ENCODE measurements around the gene TNNI3. TPM values are rescaled to one million over a fixed set of nuclear protein-coding genes. Genes with fewer than 3 reads are reported as not detected.

Gene TNNI3
- polyA plus RNA-seq, 4 donors, result 0.59 to 39.7 (median 1.5) TPM

DNA sequence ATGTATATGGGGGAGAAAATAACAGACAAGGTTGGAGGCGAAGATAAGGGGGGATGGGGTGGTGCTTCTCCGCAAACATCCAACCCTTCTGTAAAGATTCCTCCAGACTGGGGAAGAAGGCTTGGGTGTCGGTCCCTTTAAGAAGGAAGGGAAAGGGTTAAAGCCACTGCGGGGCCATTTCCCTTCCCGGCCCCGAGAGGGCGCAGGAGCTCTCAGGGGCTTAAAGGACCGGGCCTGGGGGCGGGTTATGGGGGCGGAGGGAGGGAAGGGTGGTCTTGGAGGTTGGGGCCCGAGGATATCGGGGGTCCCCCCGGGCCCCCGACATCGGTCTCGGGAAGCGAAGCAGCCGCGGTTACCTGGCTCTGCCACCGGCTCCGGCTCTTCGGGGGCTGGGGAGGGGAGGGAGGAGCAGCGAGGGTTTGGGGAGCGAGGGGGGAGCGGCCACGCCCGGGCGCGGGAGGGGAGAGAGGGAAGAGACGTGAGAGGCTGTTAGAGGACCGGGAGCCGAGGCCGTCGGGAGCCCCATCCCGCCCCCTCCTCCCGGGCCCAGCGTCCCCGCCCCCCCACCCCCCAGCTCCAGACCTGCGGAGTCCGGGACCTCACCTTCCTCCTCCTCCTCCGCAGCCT lies 11.3 kb downstream of the TNNI3 start:
- H3K4me3 ChIP-seq (ENCODE audit: low read depth in 1 of 3, low read length in 3 of 3), result no peak overlapping the region
- FAIRE-seq (no peak), DNase-seq (no peak)
- H3K27ac ChIP-seq (ENCODE audit: low read depth in 1 of 3, low read length in 2 of 3), result no peak overlapping the region
- H3K27me3 ChIP-seq (ENCODE audit: control insufficient read depth in 3 of 3, insufficient read depth in 3 of 3, low read length in 3 of 3), result peaks cover 0 to 65% (median 35%) of the 10 kb centered on the region in 3 donors
- 1 to 3% (median 2%) methylated on average over 15 to 41 of the region's 41 CpGs for whole genome bisulfite sequencing, 3 donors
- H3K9me3 ChIP-seq (ENCODE audit: control insufficient read depth in 2 of 2, insufficient read depth in 1 of 2, low read depth in 1 of 2, low read length in 1 of 2), result no peaks in the 10 kb centered on the region
- H3K36me3 ChIP-seq (ENCODE audit: control insufficient read depth in 3 of 3, insufficient read depth in 2 of 3, low read depth in 1 of 3, low read length in 3 of 3), result no peaks in the 10 kb centered on the region
- H3K4me1 ChIP-seq (ENCODE audit: control insufficient read depth in 3 of 3, insufficient read depth in 2 of 3, low read depth in 1 of 3, low read length in 2 of 3), result no peaks in the 10 kb centered on the region

GRCh38 chr19:55145232-55145631 lies 12.3 kb downstream of the TNNI3 start:
- H3K27ac ChIP-seq (ENCODE audit: low read depth in 1 of 3, low read length in 2 of 3), result no peak overlapping the region
- H3K9me3 ChIP-seq (ENCODE audit: control insufficient read depth in 2 of 2, insufficient read depth in 1 of 2, low read depth in 1 of 2, low read length in 1 of 2), result no peaks in the 10 kb centered on the region
- no peak for DNase-seq
- H3K4me1 ChIP-seq (ENCODE audit: control insufficient read depth in 3 of 3, insufficient read depth in 2 of 3, low read depth in 1 of 3, low read length in 2 of 3), result no peaks in the 10 kb centered on the region
- no peak overlapping the region for H3K4me3 ChIP-seq (ENCODE audit: low read depth in 1 of 3, low read length in 3 of 3)
- WGBS, 3 donors, result 14 to 26% (median 24%) methylated on average over 3 of the region's 3 CpGs
- no peak for FAIRE-seq
- H3K36me3 ChIP-seq (ENCODE audit: control insufficient read depth in 3 of 3, insufficient read depth in 2 of 3, low read depth in 1 of 3, low read length in 3 of 3), result no peaks in the 10 kb centered on the region
- H3K27me3 ChIP-seq (ENCODE audit: control insufficient read depth in 3 of 3, insufficient read depth in 3 of 3, low read length in 3 of 3), result peaks cover 0 to 60% (median 35%) of the 10 kb centered on the region in 3 donors

DNA sequence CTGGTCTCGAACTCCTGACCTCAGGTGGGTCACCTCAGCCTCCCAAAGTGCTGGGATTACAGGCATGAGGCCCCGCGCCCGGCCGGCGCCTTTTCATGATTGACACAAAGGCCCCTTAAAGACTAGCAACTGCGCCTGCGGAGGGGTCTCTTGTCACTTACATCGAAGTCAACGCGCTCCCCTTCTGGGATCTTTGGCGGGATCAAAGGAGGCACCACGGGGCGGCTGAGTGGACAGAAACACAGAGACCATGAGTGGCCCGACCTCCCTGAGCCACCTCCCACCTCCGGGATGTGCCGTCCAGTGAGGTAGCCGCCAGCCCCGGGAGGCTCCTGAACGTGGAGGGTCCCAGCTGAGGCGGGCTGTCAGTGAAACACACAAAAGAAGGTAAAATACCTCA lies 15.8 kb downstream of the TNNI3 start:
- H3K4me3 ChIP-seq (ENCODE audit: low read depth in 1 of 3, low read length in 3 of 3), result no peak overlapping the region
- 26 to 35% (median 28%) methylated on average over 20 to 21 of the region's 21 CpGs for WGBS, 3 donors
- no peaks in the 10 kb centered on the region for H3K9me3 ChIP-seq (ENCODE audit: control insufficient read depth in 2 of 2, insufficient read depth in 1 of 2, low read depth in 1 of 2, low read length in 1 of 2)
- H3K4me1 ChIP-seq (ENCODE audit: control insufficient read depth in 3 of 3, insufficient read depth in 2 of 3, low read depth in 1 of 3, low read length in 2 of 3), result no peaks in the 10 kb centered on the region
- FAIRE-seq, result no peak
- DNase-seq, result no peak
- H3K27ac ChIP-seq (ENCODE audit: low read depth in 1 of 3, low read length in 2 of 3), result no peak overlapping the region
- peaks cover 0 to 34% (median 19%) of the 10 kb centered on the region in 3 donors for H3K27me3 ChIP-seq (ENCODE audit: control insufficient read depth in 3 of 3, insufficient read depth in 3 of 3, low read length in 3 of 3)
- no peaks in the 10 kb centered on the region for H3K36me3 ChIP-seq (ENCODE audit: control insufficient read depth in 3 of 3, insufficient read depth in 2 of 3, low read depth in 1 of 3, low read length in 3 of 3)

DNA sequence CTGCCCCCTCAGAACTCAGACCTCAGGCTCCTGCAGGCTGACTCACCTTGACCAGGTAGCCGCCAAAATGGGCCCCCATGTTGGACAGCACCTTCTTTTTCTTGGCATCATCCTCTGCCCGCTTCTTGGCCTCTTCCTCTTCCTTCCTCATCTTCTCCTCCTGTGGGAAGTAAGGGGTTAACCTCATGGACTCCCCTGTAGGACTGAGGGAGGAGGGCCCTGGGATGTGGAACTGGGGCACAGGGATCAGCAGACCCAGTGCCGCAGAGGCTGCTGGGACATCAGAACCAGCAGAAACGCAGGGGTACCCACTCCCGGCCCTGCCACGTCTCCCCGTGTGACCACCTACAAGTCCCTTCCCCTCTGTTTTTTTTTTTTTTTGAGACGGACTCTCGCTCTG lies 19.6 kb downstream of the TNNI3 start:
- 37 to 43% (median 41%) methylated on average over 7 to 9 of the region's 9 CpGs for WGBS, 3 donors
- Histone ChIP-seq H3K9me3 (ENCODE audit: control insufficient read depth in 2 of 2, insufficient read depth in 1 of 2, low read depth in 1 of 2, low read length in 1 of 2) (no peaks in the 10 kb centered on the region), H3K4me1 (ENCODE audit: control insufficient read depth in 3 of 3, insufficient read depth in 2 of 3, low read depth in 1 of 3, low read length in 2 of 3) (no peaks in the 10 kb centered on the region), H3K4me3 (ENCODE audit: low read depth in 1 of 3, low read length in 3 of 3) (no peak overlapping the region), H3K36me3 (ENCODE audit: control insufficient read depth in 3 of 3, insufficient read depth in 2 of 3, low read depth in 1 of 3, low read length in 3 of 3) (no peaks in the 10 kb centered on the region), H3K27ac (ENCODE audit: low read depth in 1 of 3, low read length in 2 of 3) (no peak overlapping the region), H3K27me3 (ENCODE audit: control insufficient read depth in 3 of 3, insufficient read depth in 3 of 3, low read length in 3 of 3) (peaks cover 0 to 5% (median 4%) of the 10 kb centered on the region in 3 donors)
- no peak for DNase-seq
- no peak for FAIRE-seq

- H3K27ac ChIP-seq (ENCODE audit: low read depth in 1 of 3, low read length in 2 of 3), result no peak overlapping the region
- FAIRE-seq (no peak), DNase-seq (no peak)
- 29 to 69% (median 41%) methylated on average over 17 of the region's 17 CpGs for WGBS, 3 donors
- H3K36me3 ChIP-seq (ENCODE audit: control insufficient read depth in 3 of 3, insufficient read depth in 2 of 3, low read depth in 1 of 3, low read length in 3 of 3), result no peaks in the 10 kb centered on the region
- no peaks in the 10 kb centered on the region for H3K4me1 ChIP-seq (ENCODE audit: control insufficient read depth in 3 of 3, insufficient read depth in 2 of 3, low read depth in 1 of 3, low read length in 2 of 3)
- no peak overlapping the region for H3K4me3 ChIP-seq (ENCODE audit: low read depth in 1 of 3, low read length in 3 of 3)
- H3K27me3 ChIP-seq (ENCODE audit: control insufficient read depth in 3 of 3, insufficient read depth in 3 of 3, low read length in 3 of 3), result peaks cover 0 to 1% (median 0%) of the 10 kb centered on the region in 3 donors
- no peaks in the 10 kb centered on the region for H3K9me3 ChIP-seq (ENCODE audit: control insufficient read depth in 2 of 2, insufficient read depth in 1 of 2, low read depth in 1 of 2, low read length in 1 of 2)
Measured at GRCh38 chr19:55136399-55137102, 21.0 kb downstream of the TNNI3 start.

- H3K27me3 ChIP-seq (ENCODE audit: control insufficient read depth in 3 of 3, insufficient read depth in 3 of 3, low read length in 3 of 3), result peaks cover 0 to 3% (median 0%) of the 10 kb centered on the region in 3 donors
- WGBS, 3 donors, result 2 to 8% (median 6%) methylated on average over 2 of the region's 3 CpGs
- DNase-seq, result no peak
Measured at GRCh38 chr19:55134736-55135135, 22.8 kb downstream of the TNNI3 start.

GRCh38 chr19:55133639-55134444 lies 23.7 kb downstream of the TNNI3 start:
- 40 to 57% (median 43%) methylated on average over 25 of the region's 25 CpGs for WGBS, 3 donors
- H3K36me3 ChIP-seq (ENCODE audit: control insufficient read depth in 3 of 3, insufficient read depth in 2 of 3, low read depth in 1 of 3, low read length in 3 of 3), result no peaks in the 10 kb centered on the region

More at GRCh38 chr19:55134736-55135135, 22.8 kb downstream of the TNNI3 start:
- no peaks in the 10 kb centered on the region for H3K36me3 ChIP-seq (ENCODE audit: control insufficient read depth in 3 of 3, insufficient read depth in 2 of 3, low read depth in 1 of 3, low read length in 3 of 3)
- H3K27ac ChIP-seq (ENCODE audit: low read depth in 1 of 3, low read length in 2 of 3), result no peak overlapping the region
- FAIRE-seq, result no peak
- no peaks in the 10 kb centered on the region for H3K9me3 ChIP-seq (ENCODE audit: control insufficient read depth in 2 of 2, insufficient read depth in 1 of 2, low read depth in 1 of 2, low read length in 1 of 2)
- H3K4me1 ChIP-seq (ENCODE audit: control insufficient read depth in 3 of 3, insufficient read depth in 2 of 3, low read depth in 1 of 3, low read length in 2 of 3), result no peaks in the 10 kb centered on the region
- no peak overlapping the region for H3K4me3 ChIP-seq (ENCODE audit: low read depth in 1 of 3, low read length in 3 of 3)

GRCh38 chr19:55132453-55133129 lies 24.9 kb downstream of the TNNI3 start:
- no peak overlapping the region for H3K27ac ChIP-seq (ENCODE audit: low read depth in 1 of 3, low read length in 2 of 3)
- H3K9me3 ChIP-seq (ENCODE audit: control insufficient read depth in 2 of 2, insufficient read depth in 1 of 2, low read depth in 1 of 2, low read length in 1 of 2), result no peaks in the 10 kb centered on the region
- no peak overlapping the region for H3K4me3 ChIP-seq (ENCODE audit: low read depth in 1 of 3, low read length in 3 of 3)
- H3K27me3 ChIP-seq (ENCODE audit: control insufficient read depth in 3 of 3, insufficient read depth in 3 of 3, low read length in 3 of 3), result peaks cover 0 to 3% (median 0%) of the 10 kb centered on the region in 3 donors
- no peak for FAIRE-seq
- H3K36me3 ChIP-seq (ENCODE audit: control insufficient read depth in 3 of 3, insufficient read depth in 2 of 3, low read depth in 1 of 3, low read length in 3 of 3), result no peaks in the 10 kb centered on the region
- WGBS, 3 donors, result 42 to 47% (median 45%) methylated on average over 14 of the region's 14 CpGs
- DNase-seq, result no peak
- H3K4me1 ChIP-seq (ENCODE audit: control insufficient read depth in 3 of 3, insufficient read depth in 2 of 3, low read depth in 1 of 3, low read length in 2 of 3), result no peaks in the 10 kb centered on the region

More at GRCh38 chr19:55133639-55134444, 23.7 kb downstream of the TNNI3 start:
- FAIRE-seq, result no peak
- H3K9me3 ChIP-seq (ENCODE audit: control insufficient read depth in 2 of 2, insufficient read depth in 1 of 2, low read depth in 1 of 2, low read length in 1 of 2), result no peaks in the 10 kb centered on the region
- DNase-seq, result no peak
- no peaks in the 10 kb centered on the region for H3K4me1 ChIP-seq (ENCODE audit: control insufficient read depth in 3 of 3, insufficient read depth in 2 of 3, low read depth in 1 of 3, low read length in 2 of 3)
- peaks cover 0 to 3% (median 0%) of the 10 kb centered on the region in 3 donors for H3K27me3 ChIP-seq (ENCODE audit: control insufficient read depth in 3 of 3, insufficient read depth in 3 of 3, low read length in 3 of 3)
- H3K4me3 ChIP-seq (ENCODE audit: low read depth in 1 of 3, low read length in 3 of 3), result no peak overlapping the region
- no peak overlapping the region for H3K27ac ChIP-seq (ENCODE audit: low read depth in 1 of 3, low read length in 2 of 3)
